DOHH2 (cell line): ENCODE results near the gene CIB4.

Source experiments
- H3F3A ChIP-seq: fragments of 200-600 bp; sonication (generic), shearing (Covaris generic); 2 replicates; pipeline ENCODE4 v1.6.0; 2016; ENCODE audit warnings: antibody characterized with exemption, mild to moderate bottlenecking; ENCODE audit not compliant: control insufficient read depth, insufficient read depth
- H3K27ac ChIP-seq: fragments of 200-600 bp; sonication (generic); 2 replicates; pipeline ENCODE4 v1.5.1; 2014; ENCODE audit warnings: low read depth, mild to moderate bottlenecking, low read length, moderate library complexity
- H3K27me3 ChIP-seq: fragments of 200-600 bp; sonication (generic); 2 replicates; pipeline ENCODE4 v1.6.1; 2014; ENCODE audit warnings: mild to moderate bottlenecking, low read length, mixed read lengths; ENCODE audit not compliant: control insufficient read depth
- H3K36me3 ChIP-seq: fragments of 200-600 bp; sonication (generic); 2 replicates; pipeline ENCODE4 v1.6.1; 2014; ENCODE audit warnings: mild to moderate bottlenecking, low read length, moderate library complexity, mixed read lengths; ENCODE audit not compliant: control insufficient read depth
- H3K4me1 ChIP-seq: fragments of 200-600 bp; sonication (generic); 2 replicates; pipeline ENCODE4 v1.6.1; 2014; ENCODE audit warnings: mild to moderate bottlenecking, low read length, mixed read lengths; ENCODE audit not compliant: control insufficient read depth
- H3K4me2 ChIP-seq: fragments of 200-600 bp; sonication (generic); 2 replicates; pipeline ENCODE4 v1.6.0; 2014; ENCODE audit warnings: mild to moderate bottlenecking, low read length, moderate library complexity
- H3K4me3 ChIP-seq: fragments of 200-600 bp; sonication (generic); 2 replicates; pipeline ENCODE4 v1.5.1; 2014; ENCODE audit warnings: mild to moderate bottlenecking, low read length, mixed read lengths
- H3K79me2 ChIP-seq: fragments of 200-600 bp; sonication (generic); 2 replicates; pipeline ENCODE4 v1.6.1; 2014; ENCODE audit warnings: mild to moderate bottlenecking, low read length, mixed read lengths; ENCODE audit not compliant: control insufficient read depth
- H3K9me2 ChIP-seq: fragments of 200-600 bp; sonication (generic); replicated peaks from 2 replicates; pipeline ENCODE4 v1.6.1; 2014; ENCODE audit warnings: mild to moderate bottlenecking, low read length, mixed read lengths; ENCODE audit not compliant: control insufficient read depth
- H3K9me3 ChIP-seq: fragments of 200-600 bp; sonication (generic); 2 replicates; pipeline ENCODE4 v1.6.1; 2014; ENCODE audit warnings: antibody characterized with exemption, low read length, mixed read lengths; ENCODE audit not compliant: control insufficient read depth, insufficient read depth
- H4K20me1 ChIP-seq: fragments of 200-600 bp; sonication (generic); 2 replicates; pipeline ENCODE4 v1.6.0; 2014; ENCODE audit warnings: low read depth, mild to moderate bottlenecking, antibody characterized with exemption, low read length, moderate library complexity; ENCODE audit not compliant: control insufficient read depth, insufficient read depth
- CTCF ChIP-seq: fragments of 200-600 bp; sonication (generic); IDR thresholded peaks from one replicate; pipeline ENCODE4 v1.5.1; 2014; ENCODE audit warnings: antibody characterized with exemption, mild to moderate bottlenecking, low read depth, low read length; ENCODE audit not compliant: poor library complexity, severe bottlenecking
- EZH2phosphoT487 ChIP-seq: fragments of 200-600 bp; sonication (generic); IDR thresholded peaks from 2 replicates; pipeline ENCODE4 v1.6.1; 2017; ENCODE audit warnings: borderline replicate concordance, mild to moderate bottlenecking, antibody characterized with exemption, low read length, moderate library complexity, mixed read lengths

CIB4 gene

GRCh38 chr2:26675651-26676255 is 34.6 kb upstream of the CIB4 start:
- no peaks in the 10 kb centered on the region for H3K9me2 ChIP-seq
- H3K27me3 ChIP-seq, result peaks cover 25% of the 10 kb centered on the region
- TF ChIP-seq EZH2phosphoT487, result no peak
- no peak for TF ChIP-seq CTCF
- H3F3A ChIP-seq, result no peaks in the 10 kb centered on the region
- H3K4me3 ChIP-seq, result no peak overlapping the region
- H3K79me2 ChIP-seq, result no peaks in the 10 kb centered on the region
- H3K27ac ChIP-seq, result no peak overlapping the region
- no peaks in the 10 kb centered on the region for H4K20me1 ChIP-seq
- no peak overlapping the region for H3K4me2 ChIP-seq
- H3K4me1 ChIP-seq, result no peaks in the 10 kb centered on the region
- no peaks in the 10 kb centered on the region for H3K9me3 ChIP-seq
- H3K36me3 ChIP-seq, result no peaks in the 10 kb centered on the region

GRCh38 chr2:26674771-26675170 is 33.6 kb upstream of the CIB4 start:
- Histone ChIP-seq H3K4me2 (no peak overlapping the region), H3K9me2 (no peaks in the 10 kb centered on the region), H3F3A (no peaks in the 10 kb centered on the region), H3K4me1 (no peaks in the 10 kb centered on the region), H3K9me3 (no peaks in the 10 kb centered on the region), H3K27me3 (peaks cover 26% of the 10 kb centered on the region), H3K4me3 (no peak overlapping the region), H3K36me3 (no peaks in the 10 kb centered on the region), H3K79me2 (no peaks in the 10 kb centered on the region), H4K20me1 (no peaks in the 10 kb centered on the region), H3K27ac (no peak overlapping the region)
- TF ChIP-seq CTCF (no peak), EZH2phosphoT487 (no peak)

GRCh38 chr2:26674002-26674751 is 33.0 kb upstream of the CIB4 start:
- Histone ChIP-seq H3K9me3 (no peaks in the 10 kb centered on the region), H3K27ac (no peak overlapping the region), H4K20me1 (no peaks in the 10 kb centered on the region), H3K4me2 (no peak overlapping the region), H3K4me1 (no peaks in the 10 kb centered on the region), H3K36me3 (no peaks in the 10 kb centered on the region), H3K9me2 (no peaks in the 10 kb centered on the region), H3K4me3 (no peak overlapping the region), H3K79me2 (no peaks in the 10 kb centered on the region), H3F3A (no peaks in the 10 kb centered on the region), H3K27me3 (peaks cover 22% of the 10 kb centered on the region)
- TF ChIP-seq EZH2phosphoT487 (no peak), CTCF (no peak)
